ENCODE data around the gene DNAJC21.
"Not testable (repeated sequence)": the region's sequence is repeated elsewhere in the genome, so short reads cannot be mapped to it uniquely, and the experiment has no call there.

Gene DNAJC21

GRCh38 chr5:34923256-34923655 lies 6.1 kb upstream of the DNAJC21 start:
- DNase-seq (ENCODE audit: low read depth, low spot score), result not testable (repeated sequence)

- DNase-seq (ENCODE audit: low read depth, low spot score), result no peak
Measured at GRCh38 chr5:34923694-34924461, 5.5 kb upstream of the DNAJC21 start.

GRCh38 chr5:34924462-34924765 lies 4.9 kb upstream of the DNAJC21 start:
- no peak for DNase-seq (ENCODE audit: low read depth, low spot score)

GRCh38 chr5:34926318-34926888 lies 3.0 kb upstream of the DNAJC21 start:
- DNase-seq (ENCODE audit: low read depth, low spot score), result no peak

- no peak for DNase-seq (ENCODE audit: low read depth, low spot score)
Measured at GRCh38 chr5:34927785-34928184, 1.6 kb upstream of the DNAJC21 start.

GRCh38 chr5:34928267-34928666 lies 1.1 kb upstream of the DNAJC21 start:
- DNase-seq (ENCODE audit: low read depth, low spot score), result no peak

GRCh38 chr5:34929720-34930461 lies 532 bp downstream of the DNAJC21 start:
- DNase-seq (ENCODE audit: low read depth, low spot score), result peak; percentile 64

- no peak for DNase-seq (ENCODE audit: low read depth, low spot score)
Measured at GRCh38 chr5:34930462-34930844, 1.1 kb downstream of the DNAJC21 start.

- DNase-seq (ENCODE audit: low read depth, low spot score), result no peak
Measured at GRCh38 chr5:34930870-34931269, 1.5 kb downstream of the DNAJC21 start.

GRCh38 chr5:34932947-34933346 lies 3.6 kb downstream of the DNAJC21 start:
- DNase-seq (ENCODE audit: low read depth, low spot score), result no peak

GRCh38 chr5:34941936-34942335 lies 12.6 kb downstream of the DNAJC21 start:
- no peak for DNase-seq (ENCODE audit: low read depth, low spot score)

- DNase-seq (ENCODE audit: low read depth, low spot score), result no peak
Measured at GRCh38 chr5:34944044-34944443, 14.7 kb downstream of the DNAJC21 start.

- DNase-seq (ENCODE audit: low read depth, low spot score), result no peak
Measured at GRCh38 chr5:34944460-34945047, 15.2 kb downstream of the DNAJC21 start.

GRCh38 chr5:34957321-34957720 lies 28.0 kb downstream of the DNAJC21 start:
- DNase-seq (ENCODE audit: low read depth, low spot score), result no peak

- DNase-seq (ENCODE audit: low read depth, low spot score), result no peak
Measured at GRCh38 chr5:34957857-34958690, 28.7 kb downstream of the DNAJC21 start.

GRCh38 chr5:34959323-34959722 lies 30.0 kb downstream of the DNAJC21 start:
- DNase-seq (ENCODE audit: low read depth, low spot score), result no peak

GRCh38 chr5:34967540-34967939 lies 38.2 kb downstream of the DNAJC21 start:
- no peak for DNase-seq (ENCODE audit: low read depth, low spot score)

GRCh38 chr5:34968258-34968657 lies 38.9 kb downstream of the DNAJC21 start:
- DNase-seq (ENCODE audit: low read depth, low spot score), result no peak

- no peak for DNase-seq (ENCODE audit: low read depth, low spot score)
Measured at GRCh38 chr5:34970552-34970951, 41.2 kb downstream of the DNAJC21 start.

GRCh38 chr5:34971655-34972054 lies 42.3 kb downstream of the DNAJC21 start:
- DNase-seq (ENCODE audit: low read depth, low spot score), result not testable (repeated sequence)

- no peak for DNase-seq (ENCODE audit: low read depth, low spot score)
Measured at GRCh38 chr5:34976347-34976746, 47.0 kb downstream of the DNAJC21 start.

Measured in activated CD4-positive, CD25-positive, alpha-beta regulatory T cell treated with anti-CD3 and anti-CD28 coated beads, Interleukin-2, amount 50 U/mL, for 16 hours (primary cell).